ENCODE results near the gene PTK6.
A peak's percentile ranks its signal among the peaks of the same experiment; 100 is the strongest.

PTK6 gene

GRCh38 chr20:63496596-63497120 lies 40.5 kb downstream of the PTK6 start:
- Histone ChIP-seq H2AFZ (ENCODE audit: low read depth, low read length) (no peak overlapping the region), H3K27me3 (ENCODE audit: insufficient read depth, low read length) (peaks cover 10% of the 10 kb centered on the region), H3K36me3 (ENCODE audit: insufficient read depth, low read length) (peaks cover 6% of the 10 kb centered on the region), H3K9me3 (ENCODE audit: low read length) (peaks cover 5% of the 10 kb centered on the region), H3K4me1 (ENCODE audit: insufficient read depth, low read length) (peaks cover 10% of the 10 kb centered on the region), H3K4me3 (ENCODE audit: low read length) (no peak overlapping the region)

- H3K36me3 ChIP-seq (ENCODE audit: insufficient read depth, low read length) = peaks cover 6% of the 10 kb centered on the region
- no peak overlapping the region for H3K4me3 ChIP-seq (ENCODE audit: low read length)
- no peak overlapping the region for H2AFZ ChIP-seq (ENCODE audit: low read depth, low read length)
- H3K9me3 ChIP-seq (ENCODE audit: low read length) = peaks cover 5% of the 10 kb centered on the region
- peaks cover 10% of the 10 kb centered on the region for H3K27me3 ChIP-seq (ENCODE audit: insufficient read depth, low read length)
- peaks cover 10% of the 10 kb centered on the region for H3K4me1 ChIP-seq (ENCODE audit: insufficient read depth, low read length)
Observed at GRCh38 chr20:63495741-63496595, 41.2 kb downstream of the PTK6 start.

DNA sequence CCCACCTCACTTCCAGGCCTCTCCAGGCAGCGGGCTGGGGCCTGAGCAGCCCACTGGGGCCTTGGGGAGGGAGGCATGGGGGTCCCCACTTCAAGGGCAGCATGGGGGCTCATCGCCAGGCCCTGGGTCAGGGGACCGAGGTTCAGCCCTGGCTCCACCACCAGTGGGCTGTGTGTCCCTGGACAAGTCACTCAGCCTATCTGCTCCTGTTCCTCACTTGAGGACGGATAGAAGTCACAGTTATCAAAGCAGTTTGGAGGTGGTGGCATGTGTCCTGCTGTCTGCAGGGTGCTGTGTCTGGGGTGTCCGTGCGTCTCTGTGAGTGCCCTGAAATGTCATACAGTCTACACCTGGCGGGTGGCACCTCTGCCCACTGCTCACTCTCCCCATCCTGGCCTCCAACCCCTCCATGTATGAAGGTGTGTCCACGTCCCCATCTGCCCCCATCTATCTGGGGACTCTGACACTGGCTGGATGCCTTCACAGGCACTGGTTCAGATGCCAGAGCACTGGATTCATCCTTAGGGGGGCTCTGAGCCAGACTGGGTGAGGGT lies 41.9 kb downstream of the PTK6 start:
- peaks cover 10% of the 10 kb centered on the region for H3K27me3 ChIP-seq (ENCODE audit: insufficient read depth, low read length)
- H3K9me3 ChIP-seq (ENCODE audit: low read length) = peaks cover 5% of the 10 kb centered on the region
- peaks cover 10% of the 10 kb centered on the region for H3K4me1 ChIP-seq (ENCODE audit: insufficient read depth, low read length)
- H3K4me3 ChIP-seq (ENCODE audit: low read length) = no peak overlapping the region
- peaks cover 6% of the 10 kb centered on the region for H3K36me3 ChIP-seq (ENCODE audit: insufficient read depth, low read length)
- no peak overlapping the region for H2AFZ ChIP-seq (ENCODE audit: low read depth, low read length)

DNA sequence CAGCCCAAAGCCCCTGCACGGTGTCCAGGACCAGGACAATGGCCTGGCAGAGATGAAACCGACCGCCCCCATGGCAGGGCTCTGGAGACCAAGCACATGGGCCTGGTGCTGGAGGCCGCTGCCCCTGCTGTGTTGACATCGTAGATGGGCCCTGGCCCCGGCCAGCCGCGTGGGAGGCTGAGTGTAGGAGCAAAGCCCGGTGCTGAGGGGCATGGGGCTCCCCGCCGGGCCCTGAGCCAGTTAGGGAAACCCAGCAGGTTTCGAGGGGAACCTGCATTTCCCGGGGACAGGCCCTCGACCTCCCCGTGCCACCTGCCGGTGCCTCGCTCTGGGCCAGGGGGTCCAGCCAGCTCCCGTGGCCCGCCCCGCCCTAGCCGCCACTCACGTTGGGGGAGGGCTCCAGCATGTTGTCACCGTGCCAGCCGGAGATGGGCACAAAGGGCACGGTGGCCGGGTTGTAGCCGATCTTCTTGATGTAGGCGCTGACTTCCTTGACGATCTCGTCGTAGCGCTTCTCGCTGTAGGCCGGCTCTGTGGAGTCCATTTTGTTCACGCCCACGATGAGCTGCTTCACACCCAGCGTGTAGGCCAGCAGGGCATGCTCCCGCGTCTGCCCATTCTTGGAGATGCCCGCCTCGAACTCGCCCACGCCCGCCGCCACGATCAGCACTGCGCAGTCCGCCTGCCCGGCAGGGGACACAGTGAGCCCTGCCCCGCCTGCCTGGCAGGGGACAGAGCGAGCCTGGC lies 42.6 kb downstream of the PTK6 start:
- H2AFZ ChIP-seq (ENCODE audit: low read depth, low read length) = no peak overlapping the region
- peaks cover 5% of the 10 kb centered on the region for H3K9me3 ChIP-seq (ENCODE audit: low read length)
- peaks cover 9% of the 10 kb centered on the region for H3K4me1 ChIP-seq (ENCODE audit: insufficient read depth, low read length)
- H3K36me3 ChIP-seq (ENCODE audit: insufficient read depth, low read length) = peaks cover 6% of the 10 kb centered on the region
- peaks cover 10% of the 10 kb centered on the region for H3K27me3 ChIP-seq (ENCODE audit: insufficient read depth, low read length)
- no peak overlapping the region for H3K4me3 ChIP-seq (ENCODE audit: low read length)

DNA sequence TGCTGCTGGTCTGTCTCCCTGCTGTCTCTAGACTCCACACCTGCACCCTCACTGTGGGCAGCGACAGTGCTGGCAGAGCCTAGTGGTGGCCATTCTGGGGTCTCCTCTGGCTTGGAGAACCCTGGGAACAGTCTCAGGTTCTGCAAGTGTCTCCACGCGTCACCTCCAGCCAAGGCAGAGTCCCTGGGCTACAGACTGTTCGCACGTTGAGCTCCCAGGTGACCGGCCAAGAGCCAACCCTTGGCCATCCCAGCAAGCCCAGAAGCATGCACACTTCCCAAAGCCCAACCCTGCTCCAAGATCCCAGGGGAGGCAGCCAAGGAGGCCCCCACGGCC lies 43.1 kb downstream of the PTK6 start:
- Histone ChIP-seq H2AFZ (ENCODE audit: low read depth, low read length) (no peak overlapping the region), H3K36me3 (ENCODE audit: insufficient read depth, low read length) (peaks cover 6% of the 10 kb centered on the region), H3K4me1 (ENCODE audit: insufficient read depth, low read length) (peaks cover 6% of the 10 kb centered on the region), H3K4me3 (ENCODE audit: low read length) (no peak overlapping the region), H3K27me3 (ENCODE audit: insufficient read depth, low read length) (peaks cover 13% of the 10 kb centered on the region), H3K9me3 (ENCODE audit: low read length) (peaks cover 5% of the 10 kb centered on the region)

- Histone ChIP-seq H2AFZ (ENCODE audit: low read depth, low read length) (no peak overlapping the region), H3K9me3 (ENCODE audit: low read length) (peaks cover 5% of the 10 kb centered on the region), H3K4me3 (ENCODE audit: low read length) (no peak overlapping the region), H3K27me3 (ENCODE audit: insufficient read depth, low read length) (peaks cover 18% of the 10 kb centered on the region), H3K4me1 (ENCODE audit: insufficient read depth, low read length) (peaks cover 6% of the 10 kb centered on the region), H3K36me3 (ENCODE audit: insufficient read depth, low read length) (peaks cover 6% of the 10 kb centered on the region)
Observed at GRCh38 chr20:63493563-63494020, 43.6 kb downstream of the PTK6 start.

GRCh38 chr20:63492982-63493381 lies 44.2 kb downstream of the PTK6 start:
- no peak overlapping the region for H3K4me3 ChIP-seq (ENCODE audit: low read length)
- H3K27me3 ChIP-seq (ENCODE audit: insufficient read depth, low read length) = peaks cover 17% of the 10 kb centered on the region
- peaks cover 2% of the 10 kb centered on the region for H3K4me1 ChIP-seq (ENCODE audit: insufficient read depth, low read length)

GRCh38 chr20:63492518-63492917 lies 44.7 kb downstream of the PTK6 start:
- H3K4me3 ChIP-seq (ENCODE audit: low read length) = no peak overlapping the region
- no peak overlapping the region for H2AFZ ChIP-seq (ENCODE audit: low read depth, low read length)
- peaks cover 15% of the 10 kb centered on the region for H3K27me3 ChIP-seq (ENCODE audit: insufficient read depth, low read length)
- H3K4me1 ChIP-seq (ENCODE audit: insufficient read depth, low read length) = no peaks in the 10 kb centered on the region
- peaks cover 6% of the 10 kb centered on the region for H3K36me3 ChIP-seq (ENCODE audit: insufficient read depth, low read length)
- peaks cover 5% of the 10 kb centered on the region for H3K9me3 ChIP-seq (ENCODE audit: low read length)

More at GRCh38 chr20:63492982-63493381, 44.2 kb downstream of the PTK6 start:
- Histone ChIP-seq H3K36me3 (ENCODE audit: insufficient read depth, low read length) (peaks cover 6% of the 10 kb centered on the region), H3K9me3 (ENCODE audit: low read length) (peaks cover 5% of the 10 kb centered on the region), H2AFZ (ENCODE audit: low read depth, low read length) (no peak overlapping the region)

- Histone ChIP-seq H3K9me3 (ENCODE audit: low read length) (peaks cover 6% of the 10 kb centered on the region), H2AFZ (ENCODE audit: low read depth, low read length) (no peak overlapping the region), H3K4me3 (ENCODE audit: low read length) (no peak overlapping the region), H3K36me3 (ENCODE audit: insufficient read depth, low read length) (peaks cover 6% of the 10 kb centered on the region), H3K4me1 (ENCODE audit: insufficient read depth, low read length) (no peaks in the 10 kb centered on the region), H3K27me3 (ENCODE audit: insufficient read depth, low read length) (peaks cover 17% of the 10 kb centered on the region)
Observed at GRCh38 chr20:63491635-63492230, 45.4 kb downstream of the PTK6 start.

DNA sequence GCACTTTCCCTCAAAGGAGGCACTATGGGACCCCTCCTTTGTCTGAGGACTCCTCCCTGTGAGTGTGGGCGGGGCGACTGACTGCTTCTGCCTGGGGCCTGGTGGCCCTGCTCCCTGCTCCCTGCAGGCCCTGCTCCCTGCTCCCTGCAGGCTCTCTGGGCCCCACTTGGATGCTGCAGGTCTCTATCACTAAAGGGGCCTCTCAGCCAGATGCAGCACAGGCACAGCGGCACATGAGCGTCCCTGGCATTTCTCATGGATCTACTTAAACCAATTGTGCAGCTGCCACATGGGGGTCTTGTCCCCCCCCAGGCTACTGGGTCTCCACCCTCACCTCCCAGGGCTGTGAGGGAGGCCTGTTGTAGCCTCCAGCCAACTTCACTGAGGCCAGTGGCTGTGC lies 46.1 kb downstream of the PTK6 start:
- H3K27me3 ChIP-seq (ENCODE audit: insufficient read depth, low read length) = peaks cover 17% of the 10 kb centered on the region
- no peak overlapping the region for H2AFZ ChIP-seq (ENCODE audit: low read depth, low read length)
- no peaks in the 10 kb centered on the region for H3K4me1 ChIP-seq (ENCODE audit: insufficient read depth, low read length)
- no peak overlapping the region for H3K4me3 ChIP-seq (ENCODE audit: low read length)
- H3K9me3 ChIP-seq (ENCODE audit: low read length) = peaks cover 11% of the 10 kb centered on the region
- peaks cover 6% of the 10 kb centered on the region for H3K36me3 ChIP-seq (ENCODE audit: insufficient read depth, low read length)

GRCh38 chr20:63490416-63490815 lies 46.8 kb downstream of the PTK6 start:
- peaks cover 17% of the 10 kb centered on the region for H3K27me3 ChIP-seq (ENCODE audit: insufficient read depth, low read length)

GRCh38 chr20:63488315-63489251 lies 48.6 kb downstream of the PTK6 start:
- Histone ChIP-seq H3K9me3 (ENCODE audit: low read length) (peaks cover 11% of the 10 kb centered on the region), H3K27me3 (ENCODE audit: insufficient read depth, low read length) (peaks cover 17% of the 10 kb centered on the region), H3K4me3 (ENCODE audit: low read length) (peak overlapping the region; percentile 16), H2AFZ (ENCODE audit: low read depth, low read length) (no peak overlapping the region), H3K4me1 (ENCODE audit: insufficient read depth, low read length) (peaks cover 8% of the 10 kb centered on the region), H3K36me3 (ENCODE audit: insufficient read depth, low read length) (peaks cover 6% of the 10 kb centered on the region)

More at GRCh38 chr20:63490416-63490815, 46.8 kb downstream of the PTK6 start:
- Histone ChIP-seq H3K4me3 (ENCODE audit: low read length) (no peak overlapping the region), H3K36me3 (ENCODE audit: insufficient read depth, low read length) (peaks cover 6% of the 10 kb centered on the region), H3K9me3 (ENCODE audit: low read length) (peaks cover 11% of the 10 kb centered on the region), H3K4me1 (ENCODE audit: insufficient read depth, low read length) (no peaks in the 10 kb centered on the region), H2AFZ (ENCODE audit: low read depth, low read length) (no peak overlapping the region)

Data from neuron (in vitro differentiated cells).